ENCODE data around the gene SPC25.

DNA sequence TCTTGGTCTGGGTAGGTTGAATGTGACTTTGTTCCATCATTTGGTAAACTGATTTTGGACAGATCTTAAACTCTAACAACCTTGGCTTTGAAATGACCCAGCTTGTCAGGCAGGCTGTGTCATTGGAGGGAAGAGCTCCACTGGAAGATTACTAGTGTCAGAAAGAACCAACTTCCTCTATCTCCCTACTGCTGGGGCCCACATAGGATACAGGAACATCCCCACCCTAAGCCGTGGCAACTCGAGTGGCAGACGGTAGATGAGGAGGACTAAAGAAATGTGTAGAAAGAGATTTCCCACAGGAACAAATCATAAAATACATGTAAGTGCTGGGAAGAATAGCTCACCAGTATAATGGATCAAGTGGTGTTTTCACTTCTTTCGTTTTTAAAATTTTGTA is 6.6 kb upstream of the SPC25 start:
- TF ChIP-seq, protein P1, sequence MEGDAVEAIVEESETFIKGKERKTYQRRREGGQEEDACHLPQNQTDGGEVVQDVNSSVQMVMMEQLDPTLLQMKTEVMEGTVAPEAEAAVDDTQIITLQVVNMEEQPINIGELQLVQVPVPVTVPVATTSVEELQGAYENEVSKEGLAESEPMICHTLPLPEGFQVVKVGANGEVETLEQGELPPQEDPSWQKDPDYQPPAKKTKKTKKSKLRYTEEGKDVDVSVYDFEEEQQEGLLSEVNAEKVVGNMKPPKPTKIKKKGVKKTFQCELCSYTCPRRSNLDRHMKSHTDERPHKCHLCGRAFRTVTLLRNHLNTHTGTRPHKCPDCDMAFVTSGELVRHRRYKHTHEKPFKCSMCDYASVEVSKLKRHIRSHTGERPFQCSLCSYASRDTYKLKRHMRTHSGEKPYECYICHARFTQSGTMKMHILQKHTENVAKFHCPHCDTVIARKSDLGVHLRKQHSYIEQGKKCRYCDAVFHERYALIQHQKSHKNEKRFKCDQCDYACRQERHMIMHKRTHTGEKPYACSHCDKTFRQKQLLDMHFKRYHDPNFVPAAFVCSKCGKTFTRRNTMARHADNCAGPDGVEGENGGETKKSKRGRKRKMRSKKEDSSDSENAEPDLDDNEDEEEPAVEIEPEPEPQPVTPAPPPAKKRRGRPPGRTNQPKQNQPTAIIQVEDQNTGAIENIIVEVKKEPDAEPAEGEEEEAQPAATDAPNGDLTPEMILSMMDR (IDR thresholded peaks at IDR 0.05) = no peak
- TF ChIP-seq POLR2A (IDR thresholded peaks at IDR 0.05) = no peak
